CD4-positive, alpha-beta T cell treated with Interleukin-4 for 4 hours (primary cell): ENCODE measurements around the gene PEAK3.
A peak's percentile ranks its signal among the peaks of the same experiment; 100 is the strongest.
"Not testable (repeated sequence)": the region's sequence is repeated elsewhere in the genome, so short reads cannot be mapped to it uniquely, and the experiment has no call there.

Experiments used
- DNase-seq: peaks from one replicate; pipeline ENCODE4 v3.0.0-alpha.2; 2020

Gene PEAK3

DNA sequence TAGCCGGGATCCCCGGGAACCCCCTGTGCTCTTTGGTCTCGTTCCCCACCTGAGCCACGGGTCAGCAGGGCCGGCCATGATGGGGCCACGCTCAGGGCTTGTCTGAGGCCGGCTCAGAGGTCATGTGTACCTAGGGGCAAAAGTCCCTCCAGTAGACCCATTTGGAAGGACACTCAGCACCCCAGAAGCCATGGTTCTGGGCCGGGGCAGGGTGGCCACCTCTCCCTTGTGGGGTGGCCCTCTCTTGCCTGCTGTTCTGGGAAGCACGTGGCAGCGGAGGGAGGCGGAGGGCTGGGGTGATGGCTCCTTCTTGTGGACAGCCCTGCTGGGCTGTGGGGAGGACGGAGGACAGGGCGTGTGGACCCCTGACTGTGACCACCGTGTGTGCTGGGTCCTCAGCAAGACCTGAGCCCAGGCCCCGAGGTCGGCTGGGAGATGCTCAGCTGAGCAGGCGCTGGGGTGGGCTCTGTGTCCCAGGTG, 6.4 kb upstream of the PEAK3 start:
- DNase-seq, result no peak

DNA sequence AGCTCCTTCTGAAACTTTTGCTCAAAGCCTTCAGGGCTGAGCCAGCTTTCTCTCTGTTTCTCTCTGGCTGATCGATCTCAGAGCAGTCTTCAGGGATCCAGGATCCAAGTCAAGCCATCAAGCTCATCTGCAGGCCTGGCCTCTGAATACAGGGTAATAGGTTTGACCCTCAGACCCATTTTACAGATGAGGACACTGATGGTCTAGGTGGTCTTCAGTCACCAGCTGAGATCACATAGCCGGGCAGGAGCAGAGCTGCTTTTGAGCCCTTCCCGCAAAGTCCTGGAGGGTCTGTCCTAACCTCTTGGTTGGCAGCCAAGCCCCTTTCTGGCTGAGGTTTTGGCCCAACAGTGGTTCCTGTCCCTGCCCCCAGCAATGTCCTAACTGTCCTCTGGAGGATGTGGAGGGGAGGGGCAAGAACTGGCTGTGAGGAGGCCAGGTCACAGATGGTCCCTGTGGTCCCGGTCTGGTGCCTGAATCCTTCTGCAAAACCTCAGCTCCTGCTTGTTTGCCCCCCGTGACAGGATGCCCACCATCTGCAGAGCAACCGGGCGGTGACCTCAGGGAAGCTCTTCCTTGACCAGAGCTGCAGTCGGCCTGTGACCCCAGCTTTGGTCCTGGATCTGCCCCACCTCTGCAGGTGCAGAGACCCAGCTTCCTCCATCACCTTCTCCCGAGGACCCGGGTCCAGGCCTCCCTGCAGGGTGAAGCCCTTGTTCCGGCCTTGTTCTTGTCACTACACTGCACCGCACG, 5.8 kb upstream of the PEAK3 start:
- no peak for DNase-seq

DNA sequence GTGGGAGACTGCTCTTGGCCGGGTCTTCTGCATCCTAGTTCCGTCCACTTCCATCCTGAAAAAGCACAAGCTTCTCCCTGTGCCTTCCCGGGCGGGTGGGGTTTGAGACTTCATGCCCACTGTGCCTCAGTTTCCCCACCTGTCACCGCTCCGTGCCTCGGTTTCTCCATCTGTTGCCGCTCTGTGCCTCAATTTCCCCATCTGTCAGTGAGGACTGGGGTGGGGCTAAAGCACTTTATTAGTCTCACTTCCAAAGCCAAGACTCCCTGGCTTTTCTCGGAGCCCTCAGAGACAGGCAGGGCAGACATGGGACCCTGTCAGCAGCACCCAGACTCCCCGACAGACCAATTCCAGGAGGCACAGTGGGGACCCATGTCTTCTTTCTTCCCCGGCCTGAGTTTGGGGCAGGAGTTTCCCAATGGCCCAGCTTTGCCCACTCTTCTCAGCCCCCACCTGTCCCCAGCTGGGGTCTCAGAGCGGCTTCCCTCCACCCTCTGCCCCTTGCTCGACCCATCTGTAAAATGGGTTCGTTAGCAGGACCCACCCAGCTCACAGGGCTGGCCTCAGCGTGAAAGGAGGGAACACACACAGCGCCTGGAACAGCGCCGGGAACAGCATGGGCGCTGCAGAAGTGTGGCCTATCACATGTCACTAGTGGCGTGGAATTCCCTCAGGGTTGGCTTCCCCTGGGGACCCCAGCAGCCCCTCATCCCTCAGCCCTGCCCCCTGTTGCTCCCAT, 4.6 kb upstream of the PEAK3 start:
- DNase-seq, result no peak

DNA sequence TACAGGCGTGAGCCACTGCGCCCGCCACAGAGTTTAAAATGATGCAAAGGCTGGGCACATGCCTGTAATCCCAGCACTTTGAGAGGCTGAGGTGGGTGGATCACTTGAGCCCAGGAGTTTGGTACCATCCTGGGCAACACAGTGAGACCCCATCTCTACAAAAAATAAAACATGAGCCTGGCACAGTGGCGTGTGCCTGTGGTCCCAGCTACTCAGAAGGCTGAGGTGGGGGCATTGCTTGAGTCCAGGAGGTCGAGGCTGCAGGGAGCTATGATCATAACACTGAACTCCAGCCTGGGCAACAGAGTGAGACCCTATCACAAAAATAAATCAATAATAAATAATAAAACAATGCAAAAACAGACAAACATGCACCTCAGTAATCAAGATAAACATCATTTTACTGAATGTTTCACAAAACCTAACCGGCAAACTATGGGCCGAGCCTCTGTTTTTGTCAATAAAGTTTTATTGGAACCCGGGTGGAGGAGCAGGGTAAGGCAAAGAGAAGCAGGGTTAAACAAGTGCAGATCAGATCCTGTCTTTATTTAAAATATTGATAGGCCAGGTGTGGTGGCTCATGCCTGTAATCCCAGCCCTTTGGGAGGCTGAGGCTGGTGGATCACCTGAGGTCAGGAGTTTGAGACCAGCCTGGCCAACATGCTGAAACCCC, 2.0 kb upstream of the PEAK3 start:
- DNase-seq, result no peak

DNA sequence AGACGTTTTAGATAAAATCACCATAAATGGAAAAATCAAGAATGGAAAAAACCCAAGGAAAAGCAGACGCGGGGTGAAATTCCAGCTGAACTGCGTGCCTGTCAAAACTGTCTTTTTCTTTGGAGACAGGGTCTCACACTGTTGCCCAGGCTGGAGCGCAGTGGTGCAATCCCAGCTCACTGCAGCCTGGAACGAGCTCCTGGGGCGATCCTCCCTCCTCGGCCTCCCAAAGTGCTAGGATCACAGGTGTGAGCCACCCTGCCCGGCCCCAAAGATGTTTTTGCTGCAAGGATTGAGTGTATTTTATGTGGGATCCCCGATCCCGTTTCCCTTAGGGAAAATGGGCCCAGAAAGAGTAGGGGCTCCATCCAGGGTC, 875 bp upstream of the PEAK3 start:
- DNase-seq, result no peak

DNA sequence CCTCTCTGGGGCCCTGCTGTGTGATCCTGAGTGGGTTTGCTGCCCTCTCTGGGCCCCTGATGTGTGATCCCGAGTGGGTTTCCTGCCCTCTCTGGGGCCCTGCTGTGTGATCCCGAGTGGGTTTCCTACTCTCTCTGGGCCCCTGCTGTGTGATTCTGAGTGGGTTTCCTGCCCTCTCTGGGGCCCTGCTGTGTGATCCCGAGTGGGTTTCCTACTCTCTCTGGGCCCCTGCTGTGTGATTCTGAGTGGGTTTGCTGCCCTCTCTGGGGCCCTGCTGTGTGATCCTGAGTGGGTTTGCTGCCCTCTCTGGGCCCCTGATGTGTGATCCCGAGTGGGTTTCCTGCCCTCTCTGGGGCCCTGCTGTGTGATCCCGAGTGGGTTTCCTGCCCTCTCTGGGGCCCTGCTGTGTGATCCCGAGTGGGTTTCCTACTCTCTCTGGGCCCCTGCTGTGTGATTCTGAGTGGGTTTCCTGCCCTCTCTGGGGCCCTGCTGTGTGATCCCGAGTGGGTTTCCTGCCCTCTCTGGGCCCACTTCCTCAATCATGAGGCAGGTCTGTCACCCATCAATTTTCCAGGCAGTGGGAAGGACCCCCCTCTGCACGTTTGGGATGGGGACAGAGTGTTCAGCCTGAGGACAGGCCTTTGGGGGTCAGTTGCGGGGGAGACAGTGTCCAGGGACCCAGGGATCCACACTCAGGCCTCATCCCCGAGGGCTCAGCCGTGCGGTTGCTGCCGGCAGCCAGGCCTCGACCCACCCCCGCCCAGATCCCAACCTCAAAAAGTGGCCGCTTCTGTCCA, 512 bp downstream of the PEAK3 start:
- not testable (repeated sequence) for DNase-seq

DNA sequence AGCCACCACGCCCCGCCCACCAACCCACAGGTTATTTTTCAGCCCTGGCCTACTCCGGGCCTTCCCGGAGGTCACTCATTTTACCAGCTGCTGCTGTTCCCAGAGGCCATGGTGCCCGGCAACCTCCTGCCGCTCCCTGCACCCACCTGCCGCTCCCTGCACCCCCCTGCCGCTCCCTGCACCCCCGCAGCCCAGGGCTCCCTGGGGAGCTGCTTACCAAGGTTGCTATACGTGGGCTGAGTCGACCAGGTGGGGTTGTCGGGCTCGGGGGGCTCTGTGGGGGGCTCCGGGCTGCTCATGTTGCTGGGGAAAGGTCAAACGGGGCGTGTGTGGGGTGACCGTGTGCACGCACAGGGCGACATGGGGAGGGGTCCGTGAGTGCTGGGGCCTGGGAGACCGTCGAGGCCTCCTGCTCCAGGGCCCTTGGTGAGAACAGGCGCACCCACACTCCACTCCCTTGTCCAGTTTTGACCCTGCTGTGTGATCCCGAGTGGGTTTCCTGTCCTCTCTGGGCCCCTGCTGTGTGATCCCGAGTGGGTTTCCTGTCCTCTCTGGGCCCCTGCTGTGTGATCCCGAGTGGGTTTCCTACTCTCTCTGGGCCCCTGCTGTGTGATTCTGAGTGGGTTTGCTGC, 1.2 kb downstream of the PEAK3 start:
- DNase-seq, result no peak

DNA sequence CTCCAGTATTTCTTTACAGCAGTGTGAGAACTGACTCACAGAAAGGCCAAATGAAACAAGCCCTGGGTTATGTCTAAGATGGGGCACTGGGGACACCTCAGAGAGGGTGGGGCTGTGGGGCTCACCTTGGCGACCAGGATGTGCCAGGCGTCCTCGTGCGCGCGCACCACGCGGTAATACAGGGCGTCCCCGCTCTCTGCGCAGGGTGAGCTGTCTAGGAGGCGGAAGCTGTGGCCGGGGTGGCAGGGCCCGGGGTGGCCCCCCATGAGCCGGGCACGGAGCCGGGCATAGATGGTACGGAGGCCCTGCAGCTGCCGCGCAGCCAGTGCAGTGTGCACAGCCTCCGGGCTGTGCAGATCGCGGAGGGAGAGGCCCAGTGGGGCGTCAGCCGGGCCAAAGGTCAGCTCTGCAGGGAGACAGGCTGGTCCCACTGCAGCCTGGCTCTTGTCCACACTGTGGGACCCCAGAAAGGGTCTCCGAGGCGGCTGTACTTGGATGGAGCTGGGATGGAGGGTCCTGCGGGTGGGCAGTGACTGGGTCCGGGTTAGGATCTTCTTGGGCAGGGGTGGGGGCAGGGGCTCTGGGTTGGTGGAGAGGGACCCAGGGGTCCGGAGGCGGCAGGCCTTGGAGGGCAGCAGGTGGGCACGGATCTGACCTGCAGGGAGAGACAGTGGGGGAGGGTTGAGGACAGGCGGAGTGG, 3.4 kb downstream of the PEAK3 start:
- no peak for DNase-seq

DNA sequence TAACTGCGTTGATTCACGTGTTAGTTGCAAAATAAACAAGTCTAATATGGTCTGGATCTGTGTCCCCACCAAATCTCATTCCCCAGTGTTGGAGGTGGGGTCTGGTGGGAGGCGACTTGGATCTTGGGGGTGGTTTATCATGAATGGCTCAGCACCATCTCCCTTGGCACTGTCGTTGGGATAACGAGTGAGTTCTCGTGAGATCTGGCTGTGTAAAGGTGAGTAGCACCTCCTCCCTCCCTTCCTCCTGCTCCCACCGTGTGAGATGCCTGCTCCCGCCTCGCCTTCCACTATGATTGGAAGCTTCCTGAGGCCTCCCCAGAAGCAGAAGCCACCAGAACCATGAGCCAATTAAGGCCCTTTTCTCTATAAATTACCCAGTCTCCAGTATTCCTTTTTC, 4.8 kb downstream of the PEAK3 start:
- DNase-seq, result no peak

DNA sequence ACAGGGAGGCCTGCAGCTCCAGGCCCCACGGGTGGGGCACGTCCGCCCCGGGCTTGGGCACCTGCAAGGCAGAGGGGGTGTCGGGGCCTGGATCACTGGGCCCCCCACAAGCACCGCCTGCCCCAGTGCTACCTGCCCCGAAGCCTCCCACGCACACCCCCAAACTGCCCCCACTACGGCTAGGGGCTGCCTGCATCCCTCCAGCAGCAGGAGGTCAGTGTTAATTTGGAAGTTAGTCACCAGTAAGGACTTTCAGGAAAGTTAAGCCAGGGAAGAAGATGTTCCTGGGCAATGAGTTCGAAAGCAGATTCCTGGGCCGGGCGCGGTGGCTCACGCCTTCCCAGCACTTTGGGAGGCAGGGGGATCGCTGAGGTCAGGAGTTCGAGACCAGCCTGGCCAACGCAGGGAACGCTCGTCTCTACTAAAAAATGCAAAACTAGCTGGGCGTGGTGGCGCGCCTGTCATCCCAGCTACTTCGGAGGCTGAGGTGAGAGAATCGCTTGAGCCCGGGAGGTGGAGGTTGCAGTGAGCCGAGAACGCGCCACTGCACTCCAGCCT, 5.5 kb downstream of the PEAK3 start:
- no peak for DNase-seq

DNA sequence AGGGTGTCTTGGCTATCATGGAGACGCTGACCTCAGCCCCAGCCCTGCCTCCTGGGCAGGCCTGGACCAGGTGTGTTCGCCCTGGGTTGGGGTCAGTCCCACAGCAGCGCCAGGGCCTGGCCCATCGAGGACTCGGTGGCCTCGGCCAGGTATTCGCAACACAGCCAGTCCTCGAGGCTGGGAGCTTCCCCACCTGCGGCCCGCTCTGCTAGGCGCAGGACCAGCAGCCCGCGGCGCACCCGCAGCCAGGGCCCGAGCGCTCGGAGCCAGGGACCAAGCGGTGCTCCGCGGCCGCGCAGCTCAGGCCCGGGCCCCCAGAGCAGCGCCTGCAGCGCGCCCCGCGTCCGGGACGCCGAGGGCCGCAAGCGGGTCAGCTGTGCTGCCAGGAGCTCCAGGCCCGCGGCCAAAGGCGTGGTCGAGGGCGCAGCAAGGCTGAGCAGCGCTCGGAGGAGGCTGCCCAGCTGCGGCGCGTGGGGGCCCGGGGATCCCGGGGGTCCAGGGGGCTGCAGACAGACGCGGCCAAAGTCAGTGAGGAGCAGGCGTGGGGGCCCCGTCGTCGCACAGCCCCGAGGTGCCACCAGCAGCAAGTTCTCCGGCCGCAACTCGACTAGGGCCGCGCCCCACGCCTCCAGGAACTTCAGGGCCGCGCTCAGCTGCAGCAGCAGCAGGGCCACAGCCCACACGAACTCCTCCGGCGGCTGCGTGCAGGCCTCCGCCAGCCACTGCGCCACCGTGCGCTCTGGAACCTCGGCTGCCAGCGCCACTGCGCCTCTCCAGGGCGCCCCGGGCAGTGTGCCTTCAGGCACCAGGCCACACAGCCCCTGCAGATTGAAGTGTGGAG, 6.2 kb downstream of the PEAK3 start:
- no peak for DNase-seq

DNA sequence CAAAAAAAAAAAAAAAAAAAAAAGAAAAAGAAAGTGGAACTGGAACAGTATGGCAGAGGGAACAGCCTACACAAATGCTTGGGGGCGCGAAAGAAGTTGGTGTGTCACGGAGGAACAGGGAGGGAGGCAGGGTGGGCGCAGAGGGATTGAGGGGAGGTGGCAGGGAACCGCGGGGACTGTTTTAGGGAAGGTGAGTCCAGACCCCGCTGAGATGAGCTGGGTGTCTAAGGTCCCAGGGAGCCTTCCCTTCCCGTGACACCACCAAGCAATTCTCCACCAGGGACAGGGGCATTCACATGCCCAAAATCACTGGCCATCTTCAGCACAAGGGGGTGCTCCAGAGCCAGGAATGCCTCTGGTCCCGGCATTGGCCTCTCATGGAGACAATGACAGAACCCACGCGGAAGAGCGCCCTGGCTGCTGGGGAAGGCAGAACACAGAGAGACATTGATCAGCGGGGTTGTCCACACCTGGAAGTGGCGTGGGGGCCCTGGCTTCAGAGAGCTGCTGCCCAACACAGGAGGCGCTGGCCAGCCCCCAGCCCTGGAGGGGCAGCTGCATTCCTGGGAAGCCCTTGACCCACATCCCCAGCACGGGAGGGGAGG, 6.9 kb downstream of the PEAK3 start:
- peak; percentile 34 for DNase-seq

DNA sequence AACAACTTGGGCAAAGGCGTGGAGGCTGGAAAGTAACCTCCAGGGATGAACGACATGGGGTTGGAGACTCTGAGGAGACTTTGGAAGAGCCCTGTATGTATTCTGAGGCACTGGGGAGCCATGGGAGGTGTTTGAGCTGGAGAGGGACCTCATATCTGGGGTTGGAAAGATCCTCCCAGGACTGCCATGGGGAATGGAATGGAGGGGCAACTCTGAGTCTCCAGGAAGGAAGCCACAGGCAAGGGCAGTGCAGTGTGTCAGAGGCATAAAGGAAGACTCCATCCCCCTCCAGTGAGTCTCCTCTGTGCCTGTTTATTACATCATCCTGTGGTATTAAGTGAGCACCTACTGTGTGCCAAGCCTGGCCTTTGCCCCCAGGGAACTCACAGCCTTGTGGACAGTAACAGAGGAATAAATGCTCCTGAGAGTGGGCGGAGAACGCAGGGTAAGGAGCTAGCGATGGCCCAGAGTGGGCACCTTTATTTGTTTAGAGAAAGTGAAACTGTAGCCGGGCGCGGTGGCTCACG, 7.7 kb downstream of the PEAK3 start:
- no peak for DNase-seq

DNA sequence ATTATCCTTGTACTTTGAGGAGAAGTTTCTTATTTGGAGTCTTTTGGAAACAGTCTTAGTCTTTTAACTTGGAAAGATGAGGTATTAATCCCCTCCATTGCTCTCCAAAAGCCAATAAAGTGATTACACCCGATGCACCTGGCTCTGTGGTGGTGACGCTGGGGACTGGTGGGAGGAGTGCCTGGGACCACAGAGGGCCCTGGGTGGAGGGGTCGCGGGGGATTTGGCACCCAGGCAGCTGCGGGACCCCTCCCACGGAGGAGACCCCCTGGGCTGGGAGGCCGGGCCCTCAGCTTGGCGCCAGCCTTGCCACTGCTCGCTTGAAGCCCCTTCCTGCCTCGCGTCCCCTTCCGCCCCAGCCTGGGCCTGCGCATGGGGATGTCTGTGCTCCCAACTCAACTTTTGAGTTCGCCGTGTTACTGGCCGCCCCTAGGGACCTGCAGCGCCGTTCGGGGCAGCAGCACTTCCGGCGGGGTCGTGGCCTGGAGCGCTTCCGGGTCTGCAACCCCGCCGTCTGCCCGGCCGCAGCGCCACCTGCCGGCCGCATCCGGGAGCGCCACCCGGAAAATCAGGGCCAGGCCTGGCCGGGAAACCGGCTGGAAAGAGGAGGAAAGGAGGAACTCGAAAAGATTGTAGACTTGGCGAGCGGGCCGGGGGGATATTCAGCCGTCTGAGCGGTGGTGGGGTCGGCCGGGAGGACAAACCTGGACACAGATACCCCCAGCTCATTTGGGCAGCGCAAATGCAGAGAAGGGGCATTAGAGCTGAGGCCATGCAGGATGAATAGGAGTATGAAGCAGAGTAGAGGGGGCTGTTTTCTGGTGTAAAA, 8.4 kb downstream of the PEAK3 start:
- DNase-seq, result peak; percentile 64

DNA sequence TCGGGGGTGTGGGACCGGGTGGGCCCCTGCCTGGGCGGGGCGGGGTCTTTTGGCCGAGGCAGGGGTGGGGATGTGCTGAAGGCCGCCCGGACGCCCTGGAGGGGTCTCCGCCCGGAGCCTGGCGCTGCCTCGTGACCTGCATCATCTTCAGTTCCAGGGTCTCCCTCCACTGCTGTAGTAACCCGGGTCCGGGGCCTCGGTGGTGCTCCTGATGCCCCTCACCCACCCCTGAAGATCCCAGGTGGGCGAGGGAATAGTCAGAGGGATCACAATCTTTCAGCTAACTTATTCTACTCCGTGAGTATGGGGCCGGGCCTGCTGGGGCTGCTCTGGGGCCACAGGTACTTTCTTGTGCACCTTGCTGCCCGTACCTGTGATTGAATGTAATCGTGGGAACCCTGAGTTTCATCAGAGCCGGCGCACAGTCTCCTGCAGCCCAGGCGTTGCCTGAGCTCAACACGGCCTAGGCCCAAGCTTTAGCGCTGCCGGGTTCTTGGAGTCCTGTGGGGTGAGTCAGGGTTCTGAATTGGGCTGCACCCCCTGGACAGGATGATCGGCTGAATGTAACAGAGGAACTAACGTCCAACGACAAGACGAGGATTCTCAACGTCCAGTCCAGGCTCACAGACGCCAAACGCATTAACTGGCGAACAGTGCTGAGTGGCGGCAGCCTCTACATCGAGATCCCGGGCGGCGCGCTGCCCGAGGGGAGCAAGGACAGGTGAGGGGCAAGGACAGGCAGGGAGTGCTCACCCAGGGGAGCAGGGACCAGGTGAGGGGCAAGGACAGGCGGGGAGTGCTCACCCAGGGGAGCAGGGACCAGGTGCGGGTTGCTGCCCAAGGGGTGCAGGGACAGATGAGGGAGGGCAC, 10.5 kb downstream of the PEAK3 start:
- no peak for DNase-seq

DNA sequence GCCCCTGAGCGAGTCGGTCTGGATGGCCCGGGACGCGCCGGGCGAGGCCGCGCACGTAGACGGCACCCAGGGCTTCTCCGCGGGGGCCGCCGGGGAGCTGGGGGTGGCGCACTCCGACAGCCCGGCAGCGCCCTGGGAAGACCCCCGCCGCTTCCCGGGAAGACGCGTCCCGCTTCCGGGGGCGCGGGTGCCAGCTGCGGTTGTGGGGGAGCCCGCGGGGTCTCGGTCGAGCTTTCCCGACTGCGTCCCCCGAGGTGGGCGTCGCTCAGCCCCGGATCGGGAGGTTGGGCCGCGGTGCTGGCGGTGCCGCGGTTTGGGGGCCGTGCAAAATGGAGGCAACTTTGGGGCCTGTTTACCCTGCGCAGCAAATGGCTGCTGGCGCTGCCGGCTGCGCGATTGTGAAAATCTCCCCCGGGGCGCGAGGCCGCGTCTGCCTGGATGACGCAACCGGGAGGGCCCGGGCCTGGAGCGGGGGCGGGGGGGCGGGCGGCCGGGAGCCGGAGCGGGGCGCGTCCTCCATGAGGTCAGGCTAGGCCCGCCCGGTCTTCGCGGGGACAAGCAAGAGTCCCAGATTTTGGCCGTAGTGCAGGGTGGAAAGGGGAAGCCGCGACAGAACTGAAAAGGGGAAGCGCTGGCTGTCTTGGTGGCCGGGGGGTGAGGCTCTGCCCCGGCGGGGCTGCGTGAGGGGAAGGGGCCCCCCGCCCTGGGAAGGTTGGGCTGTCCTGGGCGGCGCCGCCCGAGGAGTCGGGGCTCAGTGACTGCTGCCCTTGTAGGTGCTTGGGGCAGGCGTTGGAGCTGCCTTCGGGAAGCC, 11.3 kb downstream of the PEAK3 start:
- DNase-seq, result peak; percentile 71

DNA sequence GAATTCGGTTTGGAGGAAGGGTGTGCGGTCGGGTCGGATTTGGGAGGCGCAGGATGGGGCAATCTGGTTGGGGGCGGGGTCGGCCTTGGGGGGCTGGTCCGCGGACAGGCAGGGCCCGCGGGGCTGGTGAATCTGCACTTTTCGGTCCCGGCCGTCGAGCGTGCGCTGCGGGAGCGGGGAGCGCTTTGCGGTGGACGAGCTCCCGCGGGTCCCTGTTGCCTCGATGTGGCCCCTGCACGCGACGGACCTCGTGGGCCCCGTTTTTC, 11.9 kb downstream of the PEAK3 start:
- no peak for DNase-seq
